HepG2 (cell line): ENCODE data around the gene ZMIZ1. TPM values are rescaled to one million over a fixed set of nuclear protein-coding genes. Genes with fewer than 3 reads are reported as not detected.

Experiments used
- ARHGAP35 ChIP-seq: sonication (generic); formaldehyde crosslinking; IDR thresholded peaks from 2 replicates; pipeline ENCODE4 v1.9.0; 2022; ENCODE audit warnings: mild to moderate bottlenecking, inconsistent platforms, moderate library complexity, missing genetic modification reagents, borderline replicate concordance
- ARNTL ChIP-seq: sonication (generic); formaldehyde crosslinking; IDR thresholded peaks from 2 replicates; pipeline ENCODE4 v1.4.0; 2020; ENCODE audit warnings: mild to moderate bottlenecking, missing genetic modification reagents
- ATAD3A ChIP-seq: sonication (generic); formaldehyde crosslinking; IDR thresholded peaks from 2 replicates; pipeline ENCODE4 v1.4.0; 2020; ENCODE audit warnings: missing genetic modification reagents
- CREM ChIP-seq, 2 experiments: sonication (generic) in 1 of 2; formaldehyde crosslinking in 1 of 2; IDR thresholded peaks; 2 replicates each; pipeline versions ENCODE4 v1.4.0 to v1.6.1; 2016 to 2020; ENCODE audit warnings: antibody characterized with exemption in 1 of 2, mild to moderate bottlenecking in 1 of 2, missing genetic modification reagents in 1 of 2
- E2F2 ChIP-seq: sonication (generic); formaldehyde crosslinking; IDR thresholded peaks from 2 replicates; pipeline ENCODE4 v1.4.0; 2020; ENCODE audit warnings: missing genetic modification reagents, borderline replicate concordance
- ERF ChIP-seq: IDR thresholded peaks from 2 replicates; pipeline ENCODE4 v1.6.1; 2018; ENCODE audit warnings: missing biosample characterization, missing genetic modification reagents
- FOXA1 ChIP-seq, 2 experiments: fragments of 450-650 bp in 1 of 2; sonication (generic) in 1 of 2; formaldehyde crosslinking in 1 of 2; IDR thresholded peaks; 2 replicates each; pipeline versions ENCODE4 v1.4.0 to v1.6.1; 2016 to 2020; ENCODE audit warnings: missing genetic modification reagents in 1 of 2
- GABPA ChIP-seq, 2 experiments: IDR thresholded peaks; 2 replicates each; pipeline ENCODE4 v1.6.1; 2011 to 2016; ENCODE audit warnings: low read depth in 2 of 2, low read length in 1 of 2, missing biosample characterization in 1 of 2, missing genetic modification characterization in 1 of 2
- NFRKB ChIP-seq: fragments of 450-650 bp; IDR thresholded peaks from 2 replicates; pipeline ENCODE4 v1.6.1; 2017
- PATZ1 ChIP-seq: sonication (generic); formaldehyde crosslinking; IDR thresholded peaks from 2 replicates; pipeline ENCODE4 v1.4.0; 2020; ENCODE audit warnings: missing genetic modification reagents
- PLRG1 ChIP-seq: fragments of 450-650 bp; conservative IDR thresholded peaks from 2 replicates; pipeline ENCODE4 v1.6.1; 2016
- RFXAP ChIP-seq: sonication (generic); formaldehyde crosslinking; IDR thresholded peaks from 2 replicates; pipeline ENCODE4 v1.4.0; 2020; ENCODE audit warnings: missing genetic modification reagents, borderline replicate concordance
- SRF ChIP-seq: IDR thresholded peaks from 2 replicates; pipeline ENCODE4 v1.6.1; 2011; ENCODE audit warnings: mild to moderate bottlenecking, low read depth, low read length, moderate library complexity
- ZBTB44 ChIP-seq: sonication (generic); formaldehyde crosslinking; IDR thresholded peaks from 2 replicates; pipeline ENCODE4 v1.4.0; 2020; ENCODE audit warnings: missing genetic modification reagents
- ZC3H4 ChIP-seq: sonication (generic); formaldehyde crosslinking; IDR thresholded peaks from 2 replicates; pipeline ENCODE4 v1.4.0; 2020; ENCODE audit warnings: missing genetic modification reagents, borderline replicate concordance
- ZFP36 ChIP-seq: fragments of 150-350 bp; IDR thresholded peaks from 2 replicates; pipeline ENCODE4 v1.6.1; 2018; ENCODE audit warnings: borderline replicate concordance, low read length, low read depth; ENCODE audit not compliant: partially characterized antibody
- ZGPAT ChIP-seq: IDR thresholded peaks from 2 replicates; pipeline ENCODE4 v1.6.1; 2016; ENCODE audit warnings: mild to moderate bottlenecking
- ZIK1 ChIP-seq: sonication (generic); formaldehyde crosslinking; IDR thresholded peaks from 2 replicates; pipeline ENCODE4 v1.5.0; 2020; ENCODE audit warnings: mild to moderate bottlenecking, low read depth, missing genetic modification reagents, borderline replicate concordance
- ZKSCAN1 ChIP-seq: fragments of 150-350 bp; IDR thresholded peaks from 2 replicates; pipeline ENCODE4 v1.6.1; 2014; ENCODE audit warnings: low read length
- ZNF101 ChIP-seq: sonication (generic); formaldehyde crosslinking; IDR thresholded peaks from 2 replicates; pipeline ENCODE4 v1.4.0; 2020; ENCODE audit warnings: mild to moderate bottlenecking, low read depth, missing genetic modification reagents, borderline replicate concordance
- ZNF12 ChIP-seq: sonication (generic); formaldehyde crosslinking; IDR thresholded peaks from 2 replicates; pipeline ENCODE4 v1.5.0; 2020; ENCODE audit warnings: missing genetic modification reagents
- ZNF256 ChIP-seq: sonication (generic); formaldehyde crosslinking; conservative IDR thresholded peaks from 2 replicates; pipeline ENCODE4 v1.4.0; 2020; ENCODE audit warnings: missing genetic modification reagents
- ZNF326 ChIP-seq: sonication (generic); formaldehyde crosslinking; IDR thresholded peaks from 2 replicates; pipeline ENCODE4 v1.4.0; 2020; ENCODE audit warnings: missing genetic modification reagents, borderline replicate concordance
- ZNF335 ChIP-seq: sonication (generic); formaldehyde crosslinking; IDR thresholded peaks from 2 replicates; pipeline ENCODE4 v1.4.0; 2020; ENCODE audit warnings: missing genetic modification reagents
- ZNF773 ChIP-seq: sonication (generic); formaldehyde crosslinking; IDR thresholded peaks from 2 replicates; pipeline ENCODE4 v1.4.0; 2020; ENCODE audit warnings: missing genetic modification reagents, borderline replicate concordance
- polyA plus RNA-seq, 8 experiments: library from polyadenylated mRNA; depleted of rRNA in 3 of 8; stranded (reverse) in 7 of 8; unstranded in 1 of 8; fragments of >200 nt; fragmentation: Illumina TruSeq in 4 of 8; extraction: Trizol in 4 of 8; gene quantifications; 2 replicates each; pipeline versions ENCODE4 v1.2.1 to v1.2.3, GENCODE V29; 2011 to 2016; ENCODE audit warnings: low read depth in 4 of 8, missing spikeins in 1 of 8, mixed read lengths in 1 of 8; ENCODE audit not compliant: insufficient read depth in 1 of 8
- total RNA-seq, 5 experiments: library from RNA; depleted of rRNA; stranded (reverse); fragments of >200 nt; fragmentation: Illumina TruSeq; extraction: Trizol; gene quantifications; 2 replicates each; pipeline ENCODE4 v1.2.3, GENCODE V29; 2016; ENCODE audit warnings: low read depth in 1 of 5

The ZMIZ1 gene
- total and polyA plus RNA-seq, 2 of the 13 experiments (the other 11 are each of a cell fraction or from before 2014, with no cell fraction given), result 5.3 to 10.2 TPM

GRCh38 chr10:79176949-79177602 lies 108.3 kb downstream of the ZMIZ1 start (continued):
- TF ChIP-seq CREM (IDR thresholded peaks at IDR 0.05), result peak; percentile 33; the same call in 1 of the 2 replicates
- TF ChIP-seq CREM (CRISPR knock-in tag; IDR thresholded peaks at IDR 0.05), result no peak
- TF ChIP-seq ZNF256 (CRISPR knock-in tag), result no peak
- TF ChIP-seq ZBTB44 (CRISPR knock-in tag), result no peak
- TF ChIP-seq NFRKB, result no peak
- TF ChIP-seq ZNF773 (CRISPR knock-in tag), result no peak
- TF ChIP-seq PLRG1, result no peak
- TF ChIP-seq ARHGAP35 (CRISPR knock-in tag), result no peak; the same call in 1 of the 2 replicates
- TF ChIP-seq E2F2 (CRISPR knock-in tag), result no peak
- TF ChIP-seq ZNF326 (CRISPR knock-in tag), result no peak
- TF ChIP-seq SRF, result no peak
- TF ChIP-seq ZNF335 (CRISPR knock-in tag), result no peak
- peak; percentile 74; the same call in 1 of the 2 replicates for TF ChIP-seq ERF (CRISPR knock-in tag)
- TF ChIP-seq ZKSCAN1, result no peak
- peak; percentile 57 for TF ChIP-seq PATZ1 (CRISPR knock-in tag)
- TF ChIP-seq ZNF101, result no peak
- TF ChIP-seq ZIK1, result 0 out of 2 replicates have a peak, but pooled peaks have one; percentile 28
- TF ChIP-seq GABPA (IDR thresholded peaks at IDR 0.05; ENCODE audit: low read depth, low read length), result no peak
- peak; percentile 34 for TF ChIP-seq GABPA (CRISPR knock-in tag; IDR thresholded peaks at IDR 0.05; ENCODE audit: low read depth)
- no peak for TF ChIP-seq ZNF12 (CRISPR knock-in tag)
- TF ChIP-seq ARNTL, result no peak
- TF ChIP-seq ATAD3A, result no peak
- no peak for TF ChIP-seq FOXA1 (IDR thresholded peaks at IDR 0.05)
- TF ChIP-seq FOXA1 (CRISPR knock-in tag; IDR thresholded peaks at IDR 0.05), result peak; percentile 82
- no peak for TF ChIP-seq ZFP36
- TF ChIP-seq RFXAP (CRISPR knock-in tag), result no peak
- TF ChIP-seq ZGPAT (CRISPR knock-in tag), result peak; percentile 48; the same call in 1 of the 2 replicates
- TF ChIP-seq ZC3H4 (CRISPR knock-in tag), result no peak
